ES-I3 (cell line): Measurements from ENCODE around the gene SCTR.

Experiments used
- H3K36me3 ChIP-seq: 2 replicates; pipeline ENCODE4 v1.6.1; 2013; ENCODE audit warnings: mild to moderate bottlenecking, low read length, control low read depth, moderate library complexity; ENCODE audit not compliant: insufficient read depth
- H3K4me1 ChIP-seq: 2 replicates; pipeline ENCODE4 v1.6.1; 2013; ENCODE audit warnings: mild to moderate bottlenecking, control low read depth, low read length; ENCODE audit not compliant: insufficient read depth
- H3K9ac ChIP-seq: 2 replicates; pipeline ENCODE4 v1.6.1; 2013; ENCODE audit warnings: low read depth, mild to moderate bottlenecking, low read length, moderate library complexity
- H3K9me3 ChIP-seq: 2 replicates; pipeline ENCODE4 v1.6.1; 2013; ENCODE audit warnings: mild to moderate bottlenecking, low read length, moderate library complexity; ENCODE audit not compliant: control insufficient read depth, insufficient read depth

The SCTR gene

GRCh38 chr2:119424284-119425118 is 99.8 kb downstream of the SCTR start:
- Histone ChIP-seq H3K36me3 (no peaks in the 10 kb centered on the region), H3K4me1 (no peaks in the 10 kb centered on the region; the same call in 1 of the 2 replicates), H3K9me3 (peaks cover 4% of the 10 kb centered on the region; the same call in 1 of the 2 replicates)

GRCh38 chr2:119423811-119424210 is 100.5 kb downstream of the SCTR start:
- Histone ChIP-seq H3K4me1 (no peaks in the 10 kb centered on the region; the same call in 1 of the 2 replicates), H3K9me3 (peaks cover 4% of the 10 kb centered on the region; the same call in 1 of the 2 replicates), H3K36me3 (no peaks in the 10 kb centered on the region), H3K9ac (no peak overlapping the region)

More at GRCh38 chr2:119424284-119425118, 99.8 kb downstream of the SCTR start:
- H3K9ac ChIP-seq, result no peak overlapping the region

- Histone ChIP-seq H3K36me3 (no peaks in the 10 kb centered on the region), H3K9me3 (peaks cover 4% of the 10 kb centered on the region; the same call in 1 of the 2 replicates), H3K4me1 (no peaks in the 10 kb centered on the region), H3K9ac (no peak overlapping the region)
These were observed 101.2 kb downstream of the SCTR start for GRCh38 chr2:119423108-119423444.

- H3K9me3 ChIP-seq, result peaks cover 4% of the 10 kb centered on the region; the same call in 1 of the 2 replicates
These were observed 101.7 kb downstream of the SCTR start for GRCh38 chr2:119422360-119423107.

GRCh38 chr2:119421741-119422140 is 102.5 kb downstream of the SCTR start:
- H3K9me3 ChIP-seq, result peaks cover 4% of the 10 kb centered on the region; the same call in 1 of the 2 replicates
- H3K9ac ChIP-seq, result no peak overlapping the region
- no peaks in the 10 kb centered on the region for H3K36me3 ChIP-seq
- no peaks in the 10 kb centered on the region for H3K4me1 ChIP-seq

More at GRCh38 chr2:119422360-119423107, 101.7 kb downstream of the SCTR start:
- Histone ChIP-seq H3K4me1 (no peaks in the 10 kb centered on the region), H3K36me3 (no peaks in the 10 kb centered on the region), H3K9ac (no peak overlapping the region)

- no peaks in the 10 kb centered on the region for H3K36me3 ChIP-seq
- peaks cover 4% of the 10 kb centered on the region; the same call in 1 of the 2 replicates for H3K9me3 ChIP-seq
- H3K9ac ChIP-seq, result no peak overlapping the region
- H3K4me1 ChIP-seq, result no peaks in the 10 kb centered on the region
These were observed 103.0 kb downstream of the SCTR start for GRCh38 chr2:119421304-119421703.

GRCh38 chr2:119419803-119420508 is 104.3 kb downstream of the SCTR start:
- Histone ChIP-seq H3K9ac (no peak overlapping the region), H3K36me3 (no peaks in the 10 kb centered on the region), H3K4me1 (no peaks in the 10 kb centered on the region), H3K9me3 (peaks cover 4% of the 10 kb centered on the region; the same call in 1 of the 2 replicates)

GRCh38 chr2:119419065-119419464 is 105.2 kb downstream of the SCTR start:
- no peak overlapping the region for H3K9ac ChIP-seq
- H3K4me1 ChIP-seq, result no peaks in the 10 kb centered on the region
- no peaks in the 10 kb centered on the region for H3K36me3 ChIP-seq
- H3K9me3 ChIP-seq, result peaks cover 5% of the 10 kb centered on the region; the same call in 1 of the 2 replicates

- H3K36me3 ChIP-seq, result no peaks in the 10 kb centered on the region
- H3K4me1 ChIP-seq, result no peaks in the 10 kb centered on the region
- peaks cover 5% of the 10 kb centered on the region; the same call in 1 of the 2 replicates for H3K9me3 ChIP-seq
- H3K9ac ChIP-seq, result no peak overlapping the region
These were observed 106.4 kb downstream of the SCTR start for GRCh38 chr2:119417908-119418307.

- H3K4me1 ChIP-seq, result no peaks in the 10 kb centered on the region
- H3K9ac ChIP-seq, result no peak overlapping the region
- peaks cover 2% of the 10 kb centered on the region; the same call in 1 of the 2 replicates for H3K9me3 ChIP-seq
- H3K36me3 ChIP-seq, result no peaks in the 10 kb centered on the region
These were observed 107.9 kb downstream of the SCTR start for GRCh38 chr2:119416299-119416923.

- no peaks in the 10 kb centered on the region for H3K36me3 ChIP-seq
- H3K9ac ChIP-seq, result no peak overlapping the region
- H3K9me3 ChIP-seq, result peaks cover 2% of the 10 kb centered on the region; the same call in 1 of the 2 replicates
These were observed 108.7 kb downstream of the SCTR start for GRCh38 chr2:119415630-119416029.

GRCh38 chr2:119414894-119415293 is 109.4 kb downstream of the SCTR start:
- H3K9ac ChIP-seq, result no peak overlapping the region
- H3K9me3 ChIP-seq, result peaks cover 2% of the 10 kb centered on the region; the same call in 1 of the 2 replicates
- no peaks in the 10 kb centered on the region for H3K36me3 ChIP-seq
- H3K4me1 ChIP-seq, result no peaks in the 10 kb centered on the region

More at GRCh38 chr2:119415630-119416029, 108.7 kb downstream of the SCTR start:
- H3K4me1 ChIP-seq, result no peaks in the 10 kb centered on the region

GRCh38 chr2:119409506-119409905 is 114.8 kb downstream of the SCTR start:
- H3K9me3 ChIP-seq, result peaks cover 2% of the 10 kb centered on the region; the same call in 1 of the 2 replicates
- no peaks in the 10 kb centered on the region for H3K36me3 ChIP-seq
- no peaks in the 10 kb centered on the region; the same call in 1 of the 2 replicates for H3K4me1 ChIP-seq
- H3K9ac ChIP-seq, result no peak overlapping the region
